Measurements from ENCODE around the gene ATF7. TPM values are rescaled to one million over a fixed set of nuclear protein-coding genes. Genes with fewer than 3 reads are reported as not detected.

ATF7 gene
- polyA plus RNA-seq, 1 of the 3 experiments (the other 2 are of a cell fraction), result 12.8 TPM

DNA sequence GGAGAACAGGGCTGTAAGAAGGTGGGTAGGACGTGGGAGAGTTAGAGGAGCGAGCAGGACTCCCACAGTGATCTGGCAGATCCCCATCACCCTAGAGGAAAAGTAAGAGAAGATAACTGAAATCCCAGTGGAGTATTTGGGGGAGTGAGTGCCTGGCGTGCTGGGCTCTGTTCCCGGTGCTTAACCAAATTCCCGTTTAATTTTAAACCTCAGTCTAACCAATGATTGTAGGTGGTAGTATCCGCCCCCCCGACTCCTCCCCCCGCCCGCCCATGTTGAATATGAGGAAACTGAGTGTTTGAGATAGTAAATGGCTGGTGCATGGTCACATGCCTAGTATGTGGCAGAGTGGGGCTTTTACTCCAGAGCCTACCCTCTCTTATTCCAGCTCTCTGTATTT is 123.9 kb downstream of the ATF7 start:
- Histone ChIP-seq H3K9me2 (no peaks in the 10 kb centered on the region), H3K4me3 (ENCODE audit: low read depth in 2 of 2, low read length in 1 of 2) (peak overlapping the region; percentile 52 to 75), H3K9me3 (no peaks in the 10 kb centered on the region), H3K36me3 (replicated peaks in 1 of 2; ENCODE audit: control insufficient read depth in 1 of 2, insufficient read depth in 2 of 2, low read length in 1 of 2) (peaks cover 10 to 43% of the 10 kb centered on the region in 2 experiments), H3F3A (replicated peaks; ENCODE audit: insufficient read depth) (peaks cover 28% of the 10 kb centered on the region), H3K9ac (peak overlapping the region; percentile 93), H3K79me2 (ENCODE audit: insufficient read depth) (peaks cover 40% of the 10 kb centered on the region), H3K4me2 (peak overlapping the region; percentile 96), H3K27ac (ENCODE audit: low read depth in 2 of 2, low read length in 1 of 2) (peak overlapping the region; percentile 94 to 100; a peak in 3 of 4 replicates), H2AFZ (ENCODE audit: low read depth) (no peak overlapping the region), H4K20me1 (ENCODE audit: insufficient read depth) (no peaks in the 10 kb centered on the region), H3K4me1 (ENCODE audit: control insufficient read depth in 1 of 2, insufficient read depth in 2 of 2, low read depth in 1 of 2, low read length in 1 of 2) (peaks cover 25 to 32% of the 10 kb centered on the region in 2 experiments), H3K27me3 (ENCODE audit: insufficient read depth) (no peaks in the 10 kb centered on the region)
- DNase-seq, result no peak
- POLR2A ChIA-PET, result interaction anchor here (2.4 to 2.8 kb wide), 3 partner anchors 10 to 181 kb away, joined by 15 to 18 read pairs (median 16); partner anchors contain the start of gene AAAS
- CTCF ChIA-PET, result interaction anchor here (1.3 to 8.2 kb wide), 5 partner anchors 25 to 179 kb away, joined by 3 to 46 read pairs (median 9); partner anchors contain the start of gene AAAS
- WGBS (ENCODE audit: low lambda C conversion rate), result 50% methylated on average over 9 of the region's 9 CpGs
- TF ChIP-seq SMC3 (IDR thresholded peaks at IDR 0.05; ENCODE audit: low read depth, low read length) (no peak), GATA2 (CRISPR knock-in tag; IDR thresholded peaks at IDR 0.05) (no peak), POLR2AphosphoS5 (IDR thresholded peaks at IDR 0.05; ENCODE audit: low read depth, low read length) (no peak), NRF1 (IDR thresholded peaks at IDR 0.05; ENCODE audit: low read depth, low read length) (no peak)

DNA sequence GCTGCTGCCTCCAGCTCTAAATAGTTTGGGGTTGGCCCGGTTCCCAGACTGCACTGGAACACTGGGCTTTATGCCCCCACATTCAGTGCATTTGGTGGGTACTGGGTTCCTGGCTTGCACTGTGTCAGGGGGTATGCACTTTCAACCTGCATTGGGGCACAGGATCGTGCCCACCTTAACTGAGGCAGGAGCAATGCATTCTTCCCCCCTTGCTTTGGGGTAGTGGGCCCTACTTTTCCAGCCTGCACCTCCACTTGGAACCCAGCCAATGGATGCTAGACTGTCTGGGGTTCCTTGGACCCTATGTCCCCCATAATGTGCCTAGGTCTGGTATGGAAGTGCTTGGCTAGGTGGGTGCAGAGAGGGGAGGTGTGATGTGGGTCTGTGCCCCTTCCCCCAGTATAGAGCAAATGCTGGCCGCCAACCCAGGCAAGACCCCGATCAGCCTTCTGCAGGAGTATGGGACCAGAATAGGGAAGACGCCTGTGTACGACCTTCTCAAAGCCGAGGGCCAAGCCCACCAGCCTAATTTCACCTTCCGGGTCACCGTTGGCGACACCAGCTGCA is 124.5 kb downstream of the ATF7 start:
- POLR2A ChIA-PET, result interaction anchor here (0.6 to 2.8 kb wide), 18 partner anchors 10 to 180 kb away, joined by 3 to 18 read pairs (median 7); partner anchors contain the start of genes AAAS, ATP5MC2, PRR13 and SP1
- CTCF ChIA-PET, result interaction anchor here (1.0 to 8.2 kb wide), 10 partner anchors 7 to 178 kb away, joined by 3 to 46 read pairs (median 4); partner anchors contain the start of gene AAAS
- DNase-seq, result no peak
- peaks cover 46% of the 10 kb centered on the region for H3K79me2 ChIP-seq (ENCODE audit: insufficient read depth)
- H3K4me1 ChIP-seq (ENCODE audit: control insufficient read depth in 1 of 2, insufficient read depth in 2 of 2, low read depth in 1 of 2, low read length in 1 of 2), result peaks cover 32 to 33% of the 10 kb centered on the region in 2 experiments
- H3K9ac ChIP-seq, result peak overlapping the region; percentile 93
- H3K9me2 ChIP-seq, result no peaks in the 10 kb centered on the region
- H3K36me3 ChIP-seq (replicated peaks in 1 of 2; ENCODE audit: control insufficient read depth in 1 of 2, insufficient read depth in 2 of 2, low read length in 1 of 2), result peaks cover 9 to 37% of the 10 kb centered on the region in 2 experiments
- H2AFZ ChIP-seq (ENCODE audit: low read depth), result peak overlapping the region; percentile 94
- H3K4me3 ChIP-seq (ENCODE audit: low read depth in 2 of 2, low read length in 1 of 2), result peak overlapping the region; percentile 52 to 75
- H4K20me1 ChIP-seq (ENCODE audit: insufficient read depth), result no peaks in the 10 kb centered on the region
- peak overlapping the region; percentile 94 to 100 for H3K27ac ChIP-seq (ENCODE audit: low read depth in 2 of 2, low read length in 1 of 2)
- WGBS (ENCODE audit: low lambda C conversion rate), result 15% methylated on average over 7 of the region's 10 CpGs
- H3F3A ChIP-seq (replicated peaks; ENCODE audit: insufficient read depth), result peaks cover 28% of the 10 kb centered on the region
- no peaks in the 10 kb centered on the region for H3K27me3 ChIP-seq (ENCODE audit: insufficient read depth)
- no peaks in the 10 kb centered on the region for H3K9me3 ChIP-seq
- TF ChIP-seq GABPA (IDR thresholded peaks at IDR 0.05; ENCODE audit: low read depth), result no peak
- TF ChIP-seq, protein P1, sequence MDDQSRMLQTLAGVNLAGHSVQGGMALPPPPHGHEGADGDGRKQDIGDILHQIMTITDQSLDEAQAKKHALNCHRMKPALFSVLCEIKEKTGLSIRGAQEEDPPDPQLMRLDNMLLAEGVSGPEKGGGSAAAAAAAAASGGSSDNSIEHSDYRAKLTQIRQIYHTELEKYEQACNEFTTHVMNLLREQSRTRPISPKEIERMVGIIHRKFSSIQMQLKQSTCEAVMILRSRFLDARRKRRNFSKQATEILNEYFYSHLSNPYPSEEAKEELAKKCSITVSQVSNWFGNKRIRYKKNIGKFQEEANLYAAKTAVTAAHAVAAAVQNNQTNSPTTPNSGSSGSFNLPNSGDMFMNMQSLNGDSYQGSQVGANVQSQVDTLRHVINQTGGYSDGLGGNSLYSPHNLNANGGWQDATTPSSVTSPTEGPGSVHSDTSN (IDR thresholded peaks at IDR 0.05), result no peak
- peak; percentile 69; the same call in 1 of the 2 replicates for TF ChIP-seq NFIC (IDR thresholded peaks at IDR 0.05; ENCODE audit: borderline replicate concordance)
- no peak for TF ChIP-seq SMC3 (IDR thresholded peaks at IDR 0.05; ENCODE audit: low read depth, low read length)
- H3K4me2 ChIP-seq, result peak overlapping the region; percentile 96

Data from SK-N-SH (cell line).